CD4-positive, alpha-beta T cell treated with Interleukin-21 for 1 hour (primary cell): ENCODE data around the gene GALNS.

Experiments used
- DNase-seq: peaks from one replicate; pipeline ENCODE4 v3.0.0-alpha.2; 2020

GALNS gene

GRCh38 chr16:88874938-88875599 is 18.3 kb upstream of the GALNS start:
- no peak for DNase-seq

DNA sequence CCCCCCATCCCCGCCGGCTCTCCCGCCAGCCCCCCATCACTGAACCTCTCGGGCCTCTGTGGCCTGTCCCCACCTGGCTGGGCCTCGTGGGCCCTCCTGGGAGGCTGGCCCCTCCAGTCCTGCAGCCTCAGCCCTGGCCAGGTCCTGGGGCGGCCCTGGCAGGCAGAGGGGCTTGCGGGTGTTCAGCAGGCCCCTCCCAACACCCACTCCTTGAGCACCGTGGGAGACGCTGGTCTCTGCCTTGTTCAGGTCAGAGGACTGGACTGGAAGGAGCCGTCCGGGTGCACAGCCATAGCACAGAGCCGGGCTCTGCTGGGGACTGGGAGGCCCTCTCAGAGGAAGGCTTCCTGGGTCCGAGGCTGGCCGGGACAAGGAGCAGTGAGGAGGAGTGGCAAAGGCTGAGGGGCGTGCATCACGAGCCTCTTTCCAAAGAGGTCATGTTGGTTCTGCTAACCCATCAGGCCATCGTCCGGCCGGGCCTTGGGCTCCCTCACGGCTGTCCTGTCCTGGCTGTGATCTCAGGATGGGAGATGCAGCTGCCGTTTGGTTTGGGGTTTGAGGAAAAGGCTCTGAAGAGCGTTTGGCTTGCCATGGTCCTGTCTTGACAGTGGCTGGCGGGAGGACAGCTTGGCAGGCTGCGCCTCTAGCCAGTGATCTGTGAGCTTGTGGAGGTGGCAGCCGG is 16.0 kb upstream of the GALNS start:
- DNase-seq: no peak

DNA sequence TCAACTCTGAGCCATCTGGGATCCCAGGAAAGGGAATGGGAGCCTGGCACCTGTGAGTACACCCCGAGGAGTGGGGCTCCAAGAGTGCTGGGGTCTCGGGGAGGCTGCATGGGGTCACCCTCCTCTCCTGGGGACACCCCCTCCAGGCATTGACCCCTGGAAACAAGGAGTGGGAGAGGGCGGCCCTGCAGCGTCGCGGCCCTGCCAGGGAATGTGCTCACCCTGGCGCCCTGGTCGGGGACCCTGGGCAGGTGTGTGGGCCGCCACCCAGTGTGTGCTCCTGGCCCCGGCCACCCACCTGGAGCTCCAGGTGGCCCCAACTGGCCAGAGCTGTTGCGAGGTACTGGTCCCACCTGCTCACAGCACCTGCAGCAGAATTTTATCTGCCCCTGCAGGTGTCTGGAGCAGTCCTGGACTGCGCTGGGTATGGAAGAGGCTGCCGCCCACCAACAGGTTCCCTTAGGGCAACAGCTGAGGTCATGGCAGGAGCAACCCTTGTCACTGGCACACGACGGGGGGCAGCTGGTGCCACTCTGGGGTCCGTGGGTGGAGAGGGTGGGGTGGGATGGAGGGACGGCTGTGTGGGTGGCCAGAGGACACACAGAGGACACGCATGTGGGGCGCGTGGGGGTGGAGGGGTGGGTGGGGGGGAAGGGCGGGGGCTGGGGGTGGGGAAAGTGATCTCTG is 15.1 kb upstream of the GALNS start:
- no peak for DNase-seq

GRCh38 chr16:88871349-88871702 is 14.6 kb upstream of the GALNS start:
- DNase-seq: no peak

DNA sequence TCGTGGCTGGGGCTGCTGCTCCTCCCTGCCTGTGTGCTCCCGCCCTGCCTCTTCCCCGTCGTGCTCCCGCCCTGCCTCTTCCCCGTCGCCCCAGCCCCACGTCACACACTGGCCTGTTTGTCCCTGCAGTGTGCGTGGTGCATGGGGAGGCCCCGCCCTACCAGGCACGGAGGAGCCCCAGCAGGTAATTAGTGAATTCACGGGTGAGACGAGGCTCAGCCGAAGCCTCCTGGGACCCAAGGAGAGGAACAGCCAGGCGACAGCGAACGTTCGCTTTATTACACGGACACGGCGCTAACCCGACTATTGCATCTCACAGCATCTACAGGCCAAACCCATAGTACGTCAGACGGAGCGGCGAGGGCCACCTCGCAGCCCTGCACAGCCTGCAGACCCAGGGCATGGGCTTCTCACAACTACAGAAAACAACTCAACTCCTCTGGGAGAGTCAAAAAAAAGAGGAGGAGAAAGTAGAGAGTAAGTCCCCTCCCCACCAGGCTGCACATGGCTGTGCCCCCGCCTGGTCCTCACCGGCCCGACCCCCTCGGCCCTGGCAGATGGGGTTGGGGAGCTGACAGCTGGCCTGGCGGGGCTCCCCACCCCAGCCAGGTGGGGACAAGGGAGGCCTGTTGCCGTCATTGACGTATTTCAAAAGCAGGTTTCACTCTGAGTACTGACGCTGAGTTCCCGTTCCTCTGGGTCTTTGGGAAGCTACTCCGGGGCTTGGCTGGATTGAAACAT is 14.0 kb upstream of the GALNS start:
- DNase-seq: no peak

GRCh38 chr16:88869673-88869980 is 12.9 kb upstream of the GALNS start:
- DNase-seq: no peak

GRCh38 chr16:88868974-88869672 is 12.4 kb upstream of the GALNS start:
- DNase-seq: no peak

- no peak for DNase-seq
These were observed 11.0 kb upstream of the GALNS start for GRCh38 chr16:88867581-88868246.

DNA sequence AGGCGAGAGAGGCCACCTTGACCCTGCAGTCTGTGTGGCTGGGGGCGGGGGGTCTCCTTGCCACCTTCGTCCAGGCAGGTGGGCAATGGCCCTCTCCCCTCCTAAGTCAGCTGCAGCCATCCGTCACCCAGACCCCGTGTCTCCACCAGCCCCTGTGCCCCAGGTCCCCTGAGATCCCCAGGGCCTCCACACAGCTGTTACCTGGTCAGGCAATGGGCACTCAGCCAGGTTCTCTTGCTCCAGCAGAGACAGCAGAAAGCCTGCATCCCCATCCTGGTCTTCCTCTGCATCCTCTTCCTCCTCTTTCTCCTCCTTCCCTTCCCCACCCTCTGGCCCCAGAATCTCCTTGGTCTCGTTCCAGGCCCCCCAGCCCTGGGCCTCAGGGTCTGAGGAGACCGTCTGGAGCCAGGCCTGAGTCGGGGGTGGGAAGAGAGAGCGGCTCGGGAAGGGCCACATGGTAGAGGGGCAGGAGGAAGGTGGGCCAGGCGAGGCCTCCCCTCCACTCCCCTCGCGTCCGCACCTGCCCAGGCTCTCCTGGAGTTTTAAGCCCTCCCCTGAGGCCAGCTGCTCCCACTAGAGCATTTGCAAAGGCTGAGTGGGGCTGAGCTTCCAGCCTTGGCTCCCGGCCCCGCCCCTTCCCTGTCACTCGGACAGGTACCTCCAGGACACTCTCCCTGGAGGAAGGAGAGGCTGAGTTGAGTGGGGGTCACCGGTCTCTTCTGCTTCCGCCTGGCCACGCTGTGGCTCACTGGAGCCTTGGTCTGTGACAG is 9.6 kb upstream of the GALNS start, which contains the start of gene PABPN1L:
TSS of gene PABPN1L (minus strand) at position 510 of the 770 bp plus-strand sequence. CDS start at position 456, 54 bp downstream.
- DNase-seq: no peak

DNA sequence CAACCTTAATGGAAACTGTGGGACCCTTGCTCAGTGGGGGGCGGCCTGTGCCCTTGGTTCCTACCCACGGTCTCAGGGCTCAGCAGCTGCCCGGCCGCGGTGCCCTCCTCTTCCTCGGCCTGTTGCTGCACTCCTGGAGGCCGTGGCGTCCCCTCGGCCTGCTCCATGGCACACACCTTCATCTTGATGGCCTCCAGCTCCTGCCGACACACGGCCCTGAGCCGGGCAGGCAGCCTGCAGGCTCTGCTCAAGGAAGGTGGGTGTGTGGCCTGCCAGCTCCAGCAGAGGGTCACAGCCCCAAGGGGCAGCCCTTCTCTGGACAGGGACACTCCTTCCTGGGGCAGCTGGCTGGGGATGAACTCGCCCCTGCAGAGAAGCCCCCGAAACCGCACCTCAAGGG is 9.0 kb upstream of the GALNS start:
- no peak for DNase-seq

DNA sequence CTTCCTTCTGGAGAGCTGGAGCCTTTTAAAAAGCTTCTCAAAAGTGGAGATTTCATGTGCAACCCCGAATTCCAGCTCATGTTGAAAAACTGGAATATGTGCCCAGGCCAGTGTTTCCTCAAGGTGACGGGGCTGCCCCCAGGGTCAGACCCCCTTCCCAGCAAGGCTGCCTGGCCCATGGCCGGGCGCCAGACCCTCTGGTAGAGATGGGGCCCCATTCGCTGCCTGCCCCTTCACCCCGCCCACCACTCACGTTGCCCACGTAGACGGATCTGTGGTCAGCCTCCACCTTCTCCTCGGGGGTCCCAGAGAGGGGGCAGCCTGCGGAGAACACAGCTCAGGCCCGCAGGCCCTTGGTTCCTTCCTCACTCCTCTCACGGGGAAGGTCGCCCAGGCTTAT is 8.6 kb upstream of the GALNS start:
- DNase-seq: no peak

GRCh38 chr16:88864521-88864920 is 7.8 kb upstream of the GALNS start:
- no peak for DNase-seq

- no peak for DNase-seq
These were observed 7.4 kb upstream of the GALNS start for GRCh38 chr16:88864099-88864498.

- no peak for DNase-seq
These were observed 6.7 kb upstream of the GALNS start for GRCh38 chr16:88863426-88863825.

- no peak for DNase-seq
These were observed 6.2 kb upstream of the GALNS start for GRCh38 chr16:88862968-88863367.

GRCh38 chr16:88861359-88861758 is 4.6 kb upstream of the GALNS start:
- DNase-seq: no peak

DNA sequence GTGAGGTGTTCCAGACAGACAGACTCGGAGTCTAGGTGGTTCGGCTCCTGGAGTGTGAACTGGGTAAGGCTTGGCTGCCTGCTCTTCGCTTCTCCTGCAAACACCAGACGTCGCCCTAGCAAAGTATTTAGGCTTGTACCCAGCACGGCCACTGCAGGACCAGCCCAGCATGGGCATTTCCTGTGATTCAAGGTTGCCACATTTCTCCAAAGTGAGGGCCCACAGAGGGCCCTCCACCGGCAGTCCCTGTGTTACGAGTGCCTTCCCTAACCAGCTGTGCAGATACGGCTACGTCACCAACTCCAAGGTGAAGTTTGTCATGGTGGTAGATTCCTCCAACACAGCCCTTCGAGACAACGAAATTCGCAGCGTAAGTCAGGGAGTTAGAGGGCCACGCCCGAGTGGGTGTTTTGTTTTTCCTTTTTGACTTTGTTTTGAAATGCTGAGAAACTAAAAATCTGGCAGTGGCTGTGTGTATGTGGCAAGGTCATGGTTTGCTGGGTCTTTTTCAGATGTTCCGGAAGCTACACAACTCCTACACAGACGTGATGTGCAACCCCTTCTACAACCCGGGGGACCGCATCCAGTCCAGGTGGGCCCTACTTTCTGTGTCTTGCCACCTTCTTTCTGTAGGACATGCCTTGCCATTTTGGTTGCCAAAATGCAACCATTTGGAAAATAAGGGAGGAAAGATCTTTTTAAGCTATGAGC is 2.8 kb upstream of the GALNS start:
- no peak for DNase-seq

GRCh38 chr16:88857728-88858339 is 1.1 kb upstream of the GALNS start:
- peak; percentile 77 for DNase-seq

DNA sequence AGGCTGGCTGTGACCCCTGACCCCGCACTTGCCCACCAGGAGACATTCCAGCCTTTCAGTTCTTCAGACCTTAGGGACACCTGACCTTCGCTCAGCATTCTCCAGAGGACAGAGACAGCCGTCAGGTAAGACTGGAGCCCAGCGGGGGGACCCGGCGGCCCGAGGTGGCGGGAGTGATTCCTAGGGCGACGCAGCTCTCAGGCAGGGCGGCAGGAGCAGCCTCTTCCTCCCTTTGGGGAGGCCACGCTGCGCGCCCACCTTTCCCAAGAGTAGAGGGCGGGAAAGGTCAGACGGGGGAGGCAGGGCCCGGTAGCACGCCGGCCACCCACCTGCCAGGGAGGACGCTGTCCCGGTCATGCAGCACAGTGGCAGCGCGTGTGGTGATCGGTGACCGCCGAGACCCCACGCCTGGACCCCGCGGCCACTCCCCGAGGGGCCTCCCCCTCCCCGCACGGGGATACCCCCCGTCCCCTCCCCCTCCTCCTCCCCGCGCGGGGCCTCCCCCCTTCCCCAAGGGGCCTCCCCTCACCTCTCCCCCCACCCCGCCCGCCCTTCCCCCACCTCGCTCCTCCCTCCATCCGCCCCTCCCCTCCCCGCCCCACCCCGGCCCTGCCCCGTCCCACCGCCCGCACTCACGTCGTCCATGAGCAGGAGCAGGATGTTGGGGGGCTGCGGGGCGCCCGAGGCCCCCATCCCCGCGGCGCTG is 472 bp downstream of the GALNS start:
- DNase-seq: no peak

GRCh38 chr16:88855736-88856121 is 1.0 kb downstream of the GALNS start:
- DNase-seq: no peak
